ENCODE results near the gene FBXL4.

The FBXL4 gene

DNA sequence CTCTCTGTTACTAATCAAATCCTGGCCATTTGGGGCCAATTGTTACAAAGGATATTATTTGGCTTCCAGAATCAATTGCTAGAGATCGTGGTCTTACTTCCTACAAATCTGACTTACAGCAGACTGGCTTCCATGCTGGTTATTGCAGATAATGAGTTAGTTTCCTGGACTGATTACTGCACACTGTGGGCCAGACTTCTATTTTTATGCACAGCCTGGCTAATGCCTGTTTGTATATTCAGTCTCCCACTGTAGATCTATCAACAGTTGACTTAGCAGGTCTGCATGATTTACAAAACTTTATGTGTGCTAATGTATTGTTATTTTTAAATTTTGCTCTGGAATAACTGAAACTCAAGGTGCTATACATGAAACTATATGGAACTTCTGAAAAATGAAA is 25.8 kb upstream of the FBXL4 start:
- no peaks in the 10 kb centered on the region for H4K20me1 ChIP-seq (ENCODE audit: insufficient read depth, low read length, poor library complexity, severe bottlenecking)
- H3K79me2 ChIP-seq (ENCODE audit: insufficient read depth, low read length) = no peaks in the 10 kb centered on the region
- no peaks in the 10 kb centered on the region for H3K27me3 ChIP-seq (ENCODE audit: insufficient read depth, low read length, poor library complexity, severe bottlenecking)
- H2AFZ ChIP-seq (ENCODE audit: low read length) = no peak overlapping the region
- no peak overlapping the region for H3K9ac ChIP-seq (ENCODE audit: low read depth, low read length, poor library complexity, severe bottlenecking)
- H3K4me2 ChIP-seq (ENCODE audit: low read depth, low read length, poor library complexity, severe bottlenecking) = no peak overlapping the region
- no peak overlapping the region for H3K4me3 ChIP-seq (ENCODE audit: low read length, poor library complexity, severe bottlenecking)
- no peaks in the 10 kb centered on the region for H3F3A ChIP-seq (ENCODE audit: low read depth)
- H3K9me3 ChIP-seq (ENCODE audit: insufficient read depth, low read depth, low read length) = no peaks in the 10 kb centered on the region; the same call in 1 of the 2 replicates
- no peaks in the 10 kb centered on the region for H3K36me3 ChIP-seq (ENCODE audit: insufficient read depth, low read length)
- H3K4me1 ChIP-seq (ENCODE audit: insufficient read depth, low read length, poor library complexity, severe bottlenecking) = no peaks in the 10 kb centered on the region
- TF ChIP-seq EZH2phosphoT487 (IDR thresholded peaks at IDR 0.05; ENCODE audit: borderline replicate concordance) = no peak
- TF ChIP-seq, protein P1, sequence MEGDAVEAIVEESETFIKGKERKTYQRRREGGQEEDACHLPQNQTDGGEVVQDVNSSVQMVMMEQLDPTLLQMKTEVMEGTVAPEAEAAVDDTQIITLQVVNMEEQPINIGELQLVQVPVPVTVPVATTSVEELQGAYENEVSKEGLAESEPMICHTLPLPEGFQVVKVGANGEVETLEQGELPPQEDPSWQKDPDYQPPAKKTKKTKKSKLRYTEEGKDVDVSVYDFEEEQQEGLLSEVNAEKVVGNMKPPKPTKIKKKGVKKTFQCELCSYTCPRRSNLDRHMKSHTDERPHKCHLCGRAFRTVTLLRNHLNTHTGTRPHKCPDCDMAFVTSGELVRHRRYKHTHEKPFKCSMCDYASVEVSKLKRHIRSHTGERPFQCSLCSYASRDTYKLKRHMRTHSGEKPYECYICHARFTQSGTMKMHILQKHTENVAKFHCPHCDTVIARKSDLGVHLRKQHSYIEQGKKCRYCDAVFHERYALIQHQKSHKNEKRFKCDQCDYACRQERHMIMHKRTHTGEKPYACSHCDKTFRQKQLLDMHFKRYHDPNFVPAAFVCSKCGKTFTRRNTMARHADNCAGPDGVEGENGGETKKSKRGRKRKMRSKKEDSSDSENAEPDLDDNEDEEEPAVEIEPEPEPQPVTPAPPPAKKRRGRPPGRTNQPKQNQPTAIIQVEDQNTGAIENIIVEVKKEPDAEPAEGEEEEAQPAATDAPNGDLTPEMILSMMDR (conservative IDR thresholded peaks at IDR 0.05; ENCODE audit: low read length) = no peak
- no peaks in the 10 kb centered on the region for H3K9me2 ChIP-seq (replicated peaks; ENCODE audit: low read depth, low read length)

DNA sequence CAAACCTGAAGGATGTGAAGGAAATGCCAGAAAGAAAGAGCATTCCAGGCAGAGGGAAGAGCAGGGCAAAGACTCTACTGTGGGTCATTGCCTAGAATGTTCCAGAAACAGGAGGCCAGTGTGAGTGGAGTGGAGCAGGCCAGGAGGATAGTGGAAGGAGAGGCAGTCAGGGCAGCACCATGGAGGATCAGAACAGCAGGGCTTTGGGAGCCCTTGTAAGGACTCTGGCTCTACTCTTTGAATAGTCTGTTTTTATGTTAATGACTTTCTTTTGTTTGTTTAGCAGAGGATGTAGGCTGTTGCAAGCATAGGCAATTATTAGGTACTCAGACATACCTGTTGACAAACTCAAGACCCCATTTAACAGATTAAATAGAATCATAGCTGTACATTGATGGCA is 23.6 kb upstream of the FBXL4 start:
- Histone ChIP-seq H3K27me3 (ENCODE audit: insufficient read depth, low read length, poor library complexity, severe bottlenecking) (no peaks in the 10 kb centered on the region), H3K9me2 (replicated peaks; ENCODE audit: low read depth, low read length) (no peaks in the 10 kb centered on the region), H3K79me2 (ENCODE audit: insufficient read depth, low read length) (no peaks in the 10 kb centered on the region), H2AFZ (ENCODE audit: low read length) (no peak overlapping the region), H3F3A (ENCODE audit: low read depth) (no peaks in the 10 kb centered on the region), H3K4me2 (ENCODE audit: low read depth, low read length, poor library complexity, severe bottlenecking) (no peak overlapping the region), H3K4me3 (ENCODE audit: low read length, poor library complexity, severe bottlenecking) (no peak overlapping the region), H3K9me3 (ENCODE audit: insufficient read depth, low read depth, low read length) (no peaks in the 10 kb centered on the region; the same call in 1 of the 2 replicates), H3K9ac (ENCODE audit: low read depth, low read length, poor library complexity, severe bottlenecking) (no peak overlapping the region), H4K20me1 (ENCODE audit: insufficient read depth, low read length, poor library complexity, severe bottlenecking) (no peaks in the 10 kb centered on the region), H3K4me1 (ENCODE audit: insufficient read depth, low read length, poor library complexity, severe bottlenecking) (no peaks in the 10 kb centered on the region), H3K36me3 (ENCODE audit: insufficient read depth, low read length) (no peaks in the 10 kb centered on the region)
- no peak for TF ChIP-seq EZH2phosphoT487 (IDR thresholded peaks at IDR 0.05; ENCODE audit: borderline replicate concordance)
- TF ChIP-seq, protein P1 (conservative IDR thresholded peaks at IDR 0.05; ENCODE audit: low read length) = no peak

DNA sequence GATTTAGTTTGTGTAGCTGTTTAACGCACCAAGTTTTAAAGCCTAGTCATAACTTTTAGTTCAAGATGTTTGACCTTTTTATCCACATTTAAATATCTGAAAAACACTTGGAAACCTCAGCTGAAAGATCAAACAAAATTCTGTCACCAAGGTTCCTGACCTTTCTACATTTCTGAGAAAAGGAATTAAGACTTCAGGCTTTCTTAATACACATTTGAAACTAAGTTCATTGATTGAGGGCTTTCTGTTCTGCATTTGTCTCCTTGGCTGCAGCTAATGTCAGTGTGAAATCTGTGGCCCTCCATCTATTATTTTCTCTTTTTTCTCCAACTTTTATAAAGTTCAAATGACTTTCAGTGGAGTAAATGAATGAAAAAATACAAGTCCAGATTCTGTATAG is 22.7 kb upstream of the FBXL4 start:
- TF ChIP-seq, protein P1 (conservative IDR thresholded peaks at IDR 0.05; ENCODE audit: low read length) = no peak
- TF ChIP-seq EZH2phosphoT487 (IDR thresholded peaks at IDR 0.05; ENCODE audit: borderline replicate concordance) = no peak
- no peaks in the 10 kb centered on the region for H4K20me1 ChIP-seq (ENCODE audit: insufficient read depth, low read length, poor library complexity, severe bottlenecking)
- no peak overlapping the region for H3K4me3 ChIP-seq (ENCODE audit: low read length, poor library complexity, severe bottlenecking)
- no peaks in the 10 kb centered on the region for H3F3A ChIP-seq (ENCODE audit: low read depth)
- no peaks in the 10 kb centered on the region for H3K36me3 ChIP-seq (ENCODE audit: insufficient read depth, low read length)
- no peak overlapping the region for H3K4me2 ChIP-seq (ENCODE audit: low read depth, low read length, poor library complexity, severe bottlenecking)
- H3K9ac ChIP-seq (ENCODE audit: low read depth, low read length, poor library complexity, severe bottlenecking) = no peak overlapping the region
- H3K4me1 ChIP-seq (ENCODE audit: insufficient read depth, low read length, poor library complexity, severe bottlenecking) = no peaks in the 10 kb centered on the region
- no peaks in the 10 kb centered on the region for H3K79me2 ChIP-seq (ENCODE audit: insufficient read depth, low read length)
- no peaks in the 10 kb centered on the region for H3K9me2 ChIP-seq (replicated peaks; ENCODE audit: low read depth, low read length)
- no peaks in the 10 kb centered on the region; the same call in 1 of the 2 replicates for H3K9me3 ChIP-seq (ENCODE audit: insufficient read depth, low read depth, low read length)
- H3K27me3 ChIP-seq (ENCODE audit: insufficient read depth, low read length, poor library complexity, severe bottlenecking) = no peaks in the 10 kb centered on the region
- H2AFZ ChIP-seq (ENCODE audit: low read length) = no peak overlapping the region
